NCI-H1048 (cell line): ENCODE results near the gene RAD50.

ENCODE experiments used
- DNase-seq: peaks from one replicate; lab custom pipeline; 2025; lab: John Stamatoyannopoulos, UW

The RAD50 gene

DNA sequence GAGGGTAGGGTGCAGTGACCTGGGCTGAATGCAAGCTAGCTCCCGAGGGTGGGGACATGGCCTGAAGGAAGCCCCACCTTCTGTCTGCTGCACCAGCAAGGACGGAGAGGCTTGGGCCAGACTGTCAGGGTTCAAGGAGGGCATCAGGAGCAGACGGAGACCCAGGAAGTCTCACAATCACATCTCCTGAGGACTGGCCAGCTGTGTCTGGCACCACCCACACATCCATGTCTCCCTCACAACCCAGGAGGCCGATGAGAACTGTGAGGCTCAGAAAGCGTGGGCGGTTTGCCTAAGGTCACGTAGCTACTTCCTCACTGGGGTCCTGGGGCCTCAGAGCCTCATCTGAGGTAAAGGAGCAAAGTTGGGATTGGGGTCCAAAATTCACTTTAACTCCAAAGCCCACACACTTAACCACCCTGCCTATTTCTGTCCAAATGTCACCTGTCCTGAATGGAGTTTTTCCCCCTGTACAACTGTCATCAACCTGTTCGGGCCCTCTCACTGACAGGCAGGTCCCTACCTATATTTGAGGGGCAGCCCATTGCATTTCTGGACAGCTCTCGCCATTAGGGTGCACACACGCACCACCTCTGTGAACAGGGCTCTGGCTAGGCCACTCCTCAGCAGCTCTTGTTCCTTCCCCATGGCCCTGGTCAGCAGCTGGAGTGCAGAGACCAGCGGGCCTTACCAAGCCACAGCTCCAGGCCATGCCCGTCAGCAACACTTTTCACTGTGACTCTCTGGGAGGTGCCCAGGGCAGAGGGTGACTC, 104.6 kb downstream of the RAD50 start:
- DNase-seq: no peak

DNA sequence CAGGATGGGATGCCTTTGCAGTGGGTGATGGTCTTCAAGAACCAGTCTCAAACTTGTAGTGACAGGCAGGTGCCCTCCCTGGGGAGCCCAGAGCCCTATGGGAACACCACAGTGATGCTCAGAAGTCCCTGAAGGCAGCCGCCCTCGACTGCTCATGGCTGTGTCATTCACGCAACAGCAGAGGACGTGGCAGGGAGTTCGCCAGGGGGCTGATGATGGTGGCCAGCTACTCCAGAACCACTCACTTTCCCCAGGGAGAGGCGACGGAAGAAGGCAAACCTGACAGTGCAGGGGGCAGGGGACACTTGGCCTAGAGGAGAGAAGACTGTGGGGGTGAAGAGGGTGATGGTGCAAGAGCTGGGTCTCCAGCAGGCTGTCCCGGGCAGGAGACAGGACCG, 105.2 kb downstream of the RAD50 start:
- DNase-seq: no peak

DNA sequence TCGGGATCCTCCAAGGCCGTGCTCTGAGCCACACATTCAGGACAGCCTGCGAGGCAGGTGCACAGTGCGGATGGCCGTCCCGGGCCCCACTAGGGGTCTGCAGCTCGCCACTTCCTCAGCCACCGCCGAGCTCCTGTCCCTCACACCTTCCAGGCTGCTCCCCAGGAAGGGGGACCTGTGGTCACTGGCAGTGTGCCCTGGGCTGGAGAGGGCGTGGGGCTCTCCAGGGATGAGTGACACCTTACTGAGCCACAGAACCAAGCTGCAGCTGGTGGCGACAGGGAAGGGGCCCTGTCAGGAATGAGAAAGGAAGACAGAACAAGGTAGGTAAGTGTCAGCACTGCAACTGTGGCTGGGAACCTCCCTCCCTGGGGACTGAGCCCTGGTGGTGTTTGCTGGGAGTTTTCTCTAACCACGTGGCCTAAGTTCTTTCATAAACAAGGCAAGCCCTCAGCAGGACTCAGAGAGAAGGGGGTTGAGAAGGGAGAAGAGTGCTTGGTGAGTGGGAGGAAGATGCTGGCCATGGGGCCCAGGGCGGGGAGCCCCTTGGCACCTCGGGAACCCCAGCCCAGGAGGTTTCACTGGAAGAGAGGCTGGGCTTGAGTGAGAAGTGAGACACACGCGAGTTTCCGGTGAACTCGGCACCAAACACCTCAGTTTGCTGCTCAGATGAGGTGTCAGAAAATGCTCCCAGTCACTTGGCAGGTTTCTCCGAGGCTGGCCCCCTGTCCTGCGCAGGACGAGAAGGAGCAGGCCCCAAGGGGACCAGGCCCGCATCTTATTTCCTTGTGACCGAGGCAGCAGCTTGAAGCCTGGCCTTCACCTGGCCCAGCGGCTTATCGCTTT, 106.4 kb downstream of the RAD50 start:
- no peak for DNase-seq

DNA sequence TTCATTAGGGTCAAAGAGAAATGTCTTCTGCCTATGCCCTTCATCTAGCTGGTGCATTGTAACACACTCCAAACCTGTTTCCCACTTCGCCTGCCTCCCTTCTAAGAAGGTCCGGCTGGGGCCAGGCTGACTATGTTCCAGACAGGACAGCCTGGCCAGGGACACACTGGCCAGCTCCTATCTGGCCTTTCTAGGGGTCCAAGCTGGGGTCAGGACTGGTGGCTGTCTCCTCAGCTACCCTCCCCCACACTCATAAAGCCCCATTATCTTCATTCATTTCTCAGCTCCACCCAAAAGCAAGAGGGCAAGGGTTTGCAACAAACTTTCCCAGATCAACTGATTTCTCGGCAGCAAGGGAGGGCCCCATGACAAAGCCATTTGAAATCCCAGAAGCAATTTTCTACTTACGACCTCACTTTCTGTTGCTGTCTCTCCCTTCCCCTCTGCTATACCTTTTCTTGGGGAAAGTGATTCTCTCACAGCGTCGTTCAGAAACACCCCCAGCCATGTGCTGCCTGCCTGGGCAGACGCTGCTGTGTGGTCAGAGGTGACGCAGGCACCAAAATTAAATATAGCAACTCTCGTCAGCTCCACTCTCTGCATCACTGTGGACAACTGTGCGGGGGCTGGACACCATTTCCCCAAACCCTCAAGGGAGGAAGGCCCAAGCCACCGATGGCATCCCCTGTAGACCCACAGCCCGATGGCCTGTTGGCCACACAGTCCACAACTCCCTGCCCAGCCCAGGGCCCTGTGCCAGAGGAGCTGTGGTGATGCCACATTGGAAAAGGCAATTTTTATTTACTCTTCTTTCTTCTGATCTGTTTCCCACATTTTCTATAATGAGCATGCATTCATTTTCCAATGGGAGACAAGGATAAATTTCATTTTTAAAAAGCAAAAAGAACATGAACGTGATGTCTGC, 107.3 kb downstream of the RAD50 start:
- DNase-seq: no peak

DNA sequence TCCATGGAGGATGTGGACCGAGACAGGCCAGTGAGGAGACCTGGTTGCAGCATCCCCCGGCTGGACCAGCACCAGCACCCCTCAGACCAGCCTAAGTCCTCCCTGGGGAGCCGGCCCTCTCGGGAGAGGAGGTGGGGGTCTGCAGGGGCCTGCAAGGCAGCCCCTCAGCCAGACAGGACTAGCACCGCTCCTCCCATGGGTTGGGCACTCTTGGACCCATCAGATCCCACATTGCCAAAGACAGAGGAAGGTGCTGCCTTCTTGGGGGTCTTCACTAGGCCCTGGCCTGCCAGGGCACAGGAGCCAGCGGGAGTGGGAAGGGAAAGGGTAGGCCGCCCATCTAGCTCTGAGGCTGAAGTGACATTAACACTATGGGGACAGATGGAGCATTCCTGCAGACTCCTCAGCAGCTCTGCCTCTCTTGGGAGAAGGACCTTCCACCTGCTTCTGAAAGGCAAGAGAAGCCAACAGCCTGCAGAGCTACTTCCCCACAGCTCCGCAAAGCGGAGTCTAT, 108.0 kb downstream of the RAD50 start:
- DNase-seq: no peak

DNA sequence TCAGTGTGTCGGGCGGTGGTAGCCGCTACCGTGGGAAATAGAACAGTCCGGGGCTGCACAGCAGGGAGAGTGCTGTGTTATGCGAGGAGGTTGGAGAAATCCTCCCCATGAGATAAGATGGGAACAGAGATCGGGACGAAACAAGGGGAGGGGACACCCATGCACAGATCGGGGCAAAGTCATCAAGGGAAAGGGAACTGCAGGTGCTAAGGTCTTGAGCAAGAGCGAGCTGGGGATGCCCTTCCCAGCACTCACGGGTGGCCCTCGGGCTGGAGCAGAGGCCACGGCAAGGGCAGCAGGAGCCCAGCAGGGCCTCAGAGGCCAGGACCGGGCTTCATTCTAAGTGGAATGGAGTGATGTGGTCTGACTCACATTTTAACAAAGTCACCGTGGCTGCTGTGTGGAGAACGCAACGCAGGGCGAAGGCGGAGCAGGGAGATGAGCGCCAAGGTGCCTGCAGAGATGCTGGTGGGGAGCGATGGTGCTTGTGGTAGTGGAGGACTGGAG, 108.8 kb downstream of the RAD50 start:
- DNase-seq: no peak

DNA sequence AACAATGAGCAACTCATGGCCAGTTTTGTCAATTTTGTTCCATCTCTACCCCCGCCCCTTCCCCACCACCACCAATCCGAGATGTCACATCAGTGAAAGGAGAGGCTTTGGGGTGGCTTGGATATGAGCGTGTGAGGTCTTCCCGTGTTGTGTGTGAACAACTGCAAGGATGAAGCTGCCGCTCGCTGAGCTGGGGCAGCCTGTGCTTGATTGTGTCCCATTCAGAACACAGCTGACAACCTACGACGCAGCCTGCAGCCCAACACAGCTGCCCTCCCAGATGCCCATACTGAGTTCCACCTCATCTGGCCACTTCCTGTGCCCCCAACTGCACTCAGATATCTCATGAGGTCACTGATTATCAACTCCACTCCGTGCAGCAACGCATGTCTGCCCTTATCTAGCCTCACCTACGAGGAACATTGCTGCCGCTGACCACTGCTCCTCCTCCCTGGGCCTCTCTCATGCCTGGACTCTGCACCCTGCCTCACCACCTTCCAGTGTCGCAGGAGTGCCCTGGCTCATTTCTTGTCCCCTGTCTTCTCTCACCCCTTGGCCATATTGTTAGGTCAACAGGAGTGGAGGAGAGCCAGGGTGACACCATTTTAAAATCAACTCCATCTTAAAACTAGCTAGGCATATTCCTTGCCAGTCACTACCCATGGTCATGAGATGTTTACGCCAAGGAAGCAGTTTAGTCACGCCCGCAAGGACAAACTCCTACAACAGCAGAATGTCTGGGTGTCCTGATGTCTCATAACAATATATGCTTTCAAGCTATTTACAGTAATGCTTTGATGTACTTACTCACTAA, 109.7 kb downstream of the RAD50 start:
- no peak for DNase-seq

DNA sequence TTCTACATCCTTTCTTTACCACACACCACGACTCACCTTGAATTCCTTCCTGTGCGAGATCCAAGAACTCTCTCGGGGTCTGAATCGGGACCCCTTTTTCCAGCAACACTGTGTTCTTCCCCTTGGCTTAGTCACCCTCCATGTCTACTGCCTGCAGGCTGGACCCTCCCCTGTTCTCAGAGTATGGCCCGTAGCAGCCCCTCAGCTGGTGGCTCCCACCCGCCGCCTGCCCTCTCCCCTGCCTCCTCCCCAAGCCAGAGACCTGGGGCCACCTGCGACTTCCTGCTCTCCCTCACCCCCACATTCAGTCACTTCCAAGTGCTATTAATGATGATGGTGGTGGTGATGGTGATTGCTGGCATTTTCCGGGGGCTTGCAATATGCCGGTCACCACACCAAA, 110.5 kb downstream of the RAD50 start:
- no peak for DNase-seq

DNA sequence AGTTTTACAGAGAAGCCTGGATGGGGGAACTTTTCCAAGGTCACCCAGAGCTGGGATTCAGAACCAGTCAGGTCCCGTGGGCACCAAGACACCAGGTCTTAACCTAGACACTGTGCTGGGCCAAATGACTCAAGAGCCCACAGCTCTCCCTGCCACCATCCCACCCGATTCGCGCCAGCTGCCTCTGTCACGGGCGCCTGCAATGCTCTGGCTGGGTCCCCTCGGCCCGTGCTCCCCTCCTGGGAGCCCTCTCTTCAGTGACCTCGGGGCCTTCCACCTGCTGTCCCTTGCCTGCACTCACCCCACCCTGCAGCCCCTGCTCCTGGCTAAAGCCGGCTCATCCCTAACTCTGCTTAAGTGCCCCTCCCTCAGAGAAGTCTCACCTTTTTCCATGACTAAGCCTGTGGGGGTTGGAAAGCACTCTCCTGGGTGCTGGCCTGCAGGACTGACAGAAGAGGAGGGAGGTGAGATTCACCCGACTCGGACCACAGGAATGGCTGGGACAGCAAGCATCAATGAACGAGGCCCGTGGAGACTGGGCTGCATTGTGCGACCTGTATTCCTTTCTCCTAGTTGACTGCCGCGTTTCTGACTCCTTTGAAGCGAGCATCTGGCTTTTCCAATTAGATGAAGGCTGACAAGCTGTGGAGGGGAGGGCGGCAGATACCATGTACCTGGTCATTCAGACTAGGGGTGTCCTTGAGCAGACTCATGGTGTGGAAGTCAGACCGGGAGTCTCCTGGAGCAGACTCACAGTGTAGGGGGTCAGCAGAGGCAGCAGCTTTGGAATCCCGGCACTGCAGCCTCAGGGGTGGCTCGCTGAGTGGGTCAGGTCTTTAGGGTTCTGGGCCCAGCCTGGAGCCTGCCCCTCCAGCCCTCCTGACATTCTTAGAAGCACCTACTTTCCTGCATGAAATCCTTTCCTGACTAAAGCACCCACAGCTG, 111.3 kb downstream of the RAD50 start:
- no peak for DNase-seq

DNA sequence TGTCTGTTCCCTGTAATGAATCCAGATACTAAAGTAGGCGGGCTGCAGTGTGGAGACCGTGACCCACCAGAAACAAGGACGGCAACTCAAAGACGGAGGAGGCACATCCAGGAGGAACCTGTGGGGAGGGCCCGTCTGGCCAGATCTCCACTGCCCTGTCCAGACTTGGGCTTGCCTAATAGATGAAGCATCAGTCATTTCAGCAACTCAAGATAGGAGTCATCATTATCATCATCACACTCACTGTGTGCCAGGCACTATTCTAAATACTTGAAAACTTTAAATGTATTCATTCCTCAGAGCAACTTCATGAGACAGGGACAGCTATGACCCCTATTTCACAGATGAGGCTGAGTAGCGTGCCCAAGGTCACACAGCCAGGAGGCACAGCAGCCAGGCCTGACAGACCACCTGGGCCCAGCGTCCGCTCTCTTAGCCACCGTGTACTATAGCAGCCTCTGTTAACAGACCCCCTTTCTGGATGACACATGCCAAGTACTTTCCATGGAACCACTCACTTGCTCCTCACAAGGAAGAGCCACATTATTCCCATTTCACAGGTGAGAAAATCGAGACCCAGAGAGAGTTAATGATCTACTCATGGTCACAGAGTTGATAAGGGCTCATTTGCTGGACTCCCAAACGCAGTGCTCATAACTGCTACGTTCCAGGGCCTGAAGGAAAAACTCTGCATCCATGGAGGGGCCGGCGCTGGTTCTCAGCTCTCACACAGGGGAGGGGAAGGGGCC, 112.1 kb downstream of the RAD50 start:
- DNase-seq: no peak

DNA sequence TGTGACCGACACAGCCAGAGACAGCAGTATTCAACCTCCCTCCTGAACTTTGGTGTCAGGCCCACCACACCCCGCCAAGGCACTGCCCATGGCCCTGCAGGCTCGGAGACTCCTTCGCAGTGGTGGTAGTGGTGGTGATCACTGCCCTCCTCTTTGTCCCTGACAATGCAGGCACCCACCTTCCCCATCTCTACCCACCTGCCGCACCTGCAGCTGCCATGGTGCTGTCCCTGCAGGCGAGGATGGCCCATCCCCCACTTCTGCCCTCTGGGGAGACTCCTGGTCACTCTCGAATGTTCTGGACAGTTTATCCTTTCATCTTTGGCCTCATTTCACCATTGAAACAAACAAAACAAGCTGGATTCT, 112.7 kb downstream of the RAD50 start:
- DNase-seq: no peak

DNA sequence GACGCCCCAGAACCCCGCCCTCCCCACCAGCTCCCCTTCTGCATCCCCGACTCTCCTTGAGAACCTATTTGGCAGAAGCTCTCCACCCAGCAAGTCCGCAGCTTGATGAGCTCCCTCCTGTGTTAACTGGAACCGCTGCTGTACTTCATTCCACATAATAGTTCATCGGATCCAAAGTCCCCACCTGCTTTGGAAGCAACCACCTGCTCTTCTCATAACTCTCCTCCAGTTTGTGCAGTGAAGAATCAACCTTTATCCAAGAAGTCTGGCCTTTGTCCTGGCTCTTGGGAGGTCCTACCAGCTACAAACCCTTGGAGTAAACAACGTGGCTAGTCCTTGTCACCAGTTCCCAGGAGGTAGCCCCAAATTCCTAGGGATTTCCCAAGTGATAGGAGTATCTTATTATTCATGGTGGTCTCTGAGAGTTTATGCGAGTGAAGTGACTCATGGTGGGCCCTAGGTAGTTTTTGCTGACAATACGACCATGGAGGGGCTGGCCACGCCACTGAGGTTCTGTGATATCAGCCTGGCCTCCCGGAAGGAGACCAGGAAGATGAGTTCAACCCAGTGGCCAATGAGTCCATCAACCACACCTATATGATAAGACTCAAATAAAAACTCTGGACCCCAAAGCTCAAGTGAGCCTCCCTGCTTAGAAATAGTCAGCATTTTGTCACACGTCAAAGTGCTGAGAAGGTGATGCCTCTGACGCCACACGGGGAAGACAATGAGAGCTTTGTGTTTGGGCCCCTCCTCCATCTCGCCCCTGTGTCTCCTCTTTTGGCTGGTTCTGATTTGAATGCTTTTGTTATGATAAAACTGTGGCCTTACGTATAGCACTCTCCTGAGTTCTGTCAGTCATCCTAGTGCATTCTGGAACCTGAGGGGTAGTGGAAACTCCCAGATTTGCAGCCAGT, 113.4 kb downstream of the RAD50 start:
- DNase-seq: no peak

DNA sequence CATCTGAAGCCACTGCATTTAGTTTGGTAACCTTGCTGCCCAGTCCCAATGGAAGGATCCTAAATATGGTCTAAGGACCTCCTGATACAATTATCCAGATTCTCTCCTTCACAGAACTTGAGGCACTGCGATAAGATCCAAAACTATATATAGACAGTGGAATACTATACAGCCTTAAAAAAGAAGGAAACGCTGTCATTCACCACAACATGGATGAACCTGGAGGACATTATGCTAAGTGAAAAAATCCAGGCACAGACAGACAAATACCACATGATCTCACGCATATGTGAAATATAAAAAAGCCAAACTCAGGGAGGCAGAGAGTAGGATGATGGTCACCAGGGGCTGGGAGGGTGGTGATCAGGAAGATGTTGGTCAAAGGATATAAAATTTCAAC, 114.2 kb downstream of the RAD50 start:
- DNase-seq: no peak

DNA sequence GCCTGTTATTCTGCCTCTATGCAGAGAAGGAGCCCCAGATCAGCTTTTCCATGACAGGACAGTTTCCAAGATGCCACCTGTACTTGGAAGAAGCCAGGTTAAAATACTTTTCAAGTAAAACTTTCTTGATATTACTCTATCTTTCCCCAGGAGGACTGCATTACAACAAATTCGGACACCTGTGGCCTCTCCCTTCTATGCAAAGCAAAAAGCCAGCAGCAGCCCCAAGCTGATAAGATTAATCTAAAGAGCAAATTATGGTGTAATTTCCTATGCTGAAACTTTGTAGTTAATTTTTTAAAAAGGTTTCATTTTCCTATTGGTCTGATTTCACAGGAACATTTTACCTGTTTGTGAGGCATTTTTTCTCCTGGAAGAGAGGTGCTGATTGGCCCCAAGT, 116.7 kb downstream of the RAD50 start:
- no peak for DNase-seq

DNA sequence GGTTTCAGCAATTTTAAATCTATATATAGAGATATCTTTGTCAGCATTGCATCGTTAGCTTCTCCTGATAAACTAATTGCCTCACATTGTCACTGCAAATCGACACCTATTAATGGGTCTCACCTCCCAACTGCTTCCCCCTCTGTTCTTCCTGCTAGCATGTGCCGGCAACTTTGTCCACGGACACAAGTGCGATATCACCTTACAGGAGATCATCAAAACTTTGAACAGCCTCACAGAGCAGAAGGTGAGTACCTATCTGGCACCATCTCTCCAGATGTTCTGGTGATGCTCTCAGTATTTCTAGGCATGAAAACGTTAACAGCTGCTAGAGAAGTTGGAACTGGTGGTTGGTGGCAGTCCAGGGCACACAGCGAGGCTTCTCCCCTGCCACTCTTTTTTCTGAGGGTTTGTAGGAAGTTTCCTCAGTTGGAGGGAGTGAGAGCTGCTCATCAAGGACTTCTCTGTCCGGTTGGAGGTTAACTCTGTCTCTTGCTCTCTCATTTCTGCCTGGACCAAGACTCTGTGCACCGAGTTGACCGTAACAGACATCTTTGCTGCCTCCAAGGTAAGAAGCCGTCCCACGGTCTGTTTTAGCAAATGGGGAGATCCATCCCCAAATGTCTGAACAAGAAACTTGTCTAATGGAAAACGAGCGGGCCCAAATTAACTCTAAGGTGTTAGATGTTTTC, 117.3 kb downstream of the RAD50 start, which contains the start of gene IL4:
IL4 (plus strand) TSS at position 51 of the 692 bp plus-strand sequence; CDS start at position 113, 62 bp downstream.
- no peak for DNase-seq

DNA sequence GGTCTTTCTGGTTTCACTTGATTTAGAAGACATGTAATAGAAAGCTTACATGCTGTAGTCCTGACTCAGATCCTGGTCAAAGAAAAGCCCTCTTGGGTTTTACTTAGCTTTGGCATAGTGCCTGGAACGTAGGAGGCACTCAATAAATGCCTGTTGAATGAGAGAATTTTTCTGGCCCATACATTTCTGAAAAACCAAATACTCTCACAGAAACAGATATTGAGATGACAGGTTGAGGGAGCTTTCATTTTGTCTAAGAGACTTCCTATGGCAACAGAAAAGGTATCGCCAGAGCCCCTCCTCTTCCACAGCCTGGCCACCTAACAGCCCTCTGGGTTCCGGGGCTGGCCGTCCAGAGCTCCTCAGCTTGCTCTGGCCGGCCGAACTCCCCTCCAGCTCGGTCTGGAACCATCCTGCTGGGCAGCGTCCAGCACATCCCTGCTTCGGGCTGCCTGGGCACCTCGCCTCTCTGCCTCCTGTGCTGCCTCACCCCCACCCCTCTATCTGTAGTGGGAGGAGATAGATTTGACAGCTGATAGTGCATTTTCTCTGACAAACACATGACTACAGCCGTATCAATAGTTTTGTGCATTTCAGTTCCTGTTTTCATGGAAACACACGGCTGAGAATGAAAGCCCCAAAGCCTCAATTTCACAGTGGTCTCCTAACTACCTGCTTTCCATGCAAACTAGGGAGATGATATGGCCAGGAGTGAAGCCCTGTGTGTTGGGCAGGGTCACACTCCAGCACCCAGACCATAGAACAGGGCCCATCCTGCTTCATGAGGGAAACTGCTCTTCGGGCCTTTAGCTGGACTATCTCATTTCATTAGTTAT, 118.1 kb downstream of the RAD50 start:
- DNase-seq: no peak
